ENCODE data around the gene CACNA2D3.

DNA sequence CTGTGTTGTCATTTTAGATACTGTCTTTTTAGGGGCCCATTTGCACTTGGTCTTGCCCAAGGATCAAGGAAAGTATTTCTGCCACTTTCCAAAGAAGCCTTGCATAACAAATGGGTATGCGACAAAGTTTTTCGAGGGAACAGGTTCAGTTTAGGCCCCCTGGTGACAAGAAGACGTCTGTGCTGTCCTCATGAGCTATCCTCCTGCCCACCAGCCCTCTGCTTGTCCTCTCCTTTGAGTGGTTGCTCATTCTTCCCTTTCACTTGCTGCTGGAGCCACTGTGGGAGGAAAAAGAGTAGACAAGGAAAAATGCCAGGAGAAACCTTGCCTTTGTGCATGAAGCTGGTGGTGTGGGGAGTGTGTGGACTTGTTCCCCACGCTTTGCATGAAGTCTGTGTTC is 171.9 kb downstream of the CACNA2D3 start:
- TF ChIP-seq EP300 (IDR thresholded peaks at IDR 0.05) = no peak
- TF ChIP-seq, protein P1, sequence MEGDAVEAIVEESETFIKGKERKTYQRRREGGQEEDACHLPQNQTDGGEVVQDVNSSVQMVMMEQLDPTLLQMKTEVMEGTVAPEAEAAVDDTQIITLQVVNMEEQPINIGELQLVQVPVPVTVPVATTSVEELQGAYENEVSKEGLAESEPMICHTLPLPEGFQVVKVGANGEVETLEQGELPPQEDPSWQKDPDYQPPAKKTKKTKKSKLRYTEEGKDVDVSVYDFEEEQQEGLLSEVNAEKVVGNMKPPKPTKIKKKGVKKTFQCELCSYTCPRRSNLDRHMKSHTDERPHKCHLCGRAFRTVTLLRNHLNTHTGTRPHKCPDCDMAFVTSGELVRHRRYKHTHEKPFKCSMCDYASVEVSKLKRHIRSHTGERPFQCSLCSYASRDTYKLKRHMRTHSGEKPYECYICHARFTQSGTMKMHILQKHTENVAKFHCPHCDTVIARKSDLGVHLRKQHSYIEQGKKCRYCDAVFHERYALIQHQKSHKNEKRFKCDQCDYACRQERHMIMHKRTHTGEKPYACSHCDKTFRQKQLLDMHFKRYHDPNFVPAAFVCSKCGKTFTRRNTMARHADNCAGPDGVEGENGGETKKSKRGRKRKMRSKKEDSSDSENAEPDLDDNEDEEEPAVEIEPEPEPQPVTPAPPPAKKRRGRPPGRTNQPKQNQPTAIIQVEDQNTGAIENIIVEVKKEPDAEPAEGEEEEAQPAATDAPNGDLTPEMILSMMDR (IDR thresholded peaks at IDR 0.05) = no peak

Measured in tibial nerve (tissue), 4 donors.